AG10803 (cell line): ENCODE data around the gene SIGLEC7.
"Not testable (repeated sequence)": the region's sequence is repeated elsewhere in the genome, so short reads cannot be mapped to it uniquely, and the experiment has no call there.

Experiments
- DNase-seq: peaks from one replicate; pipeline ENCODE4 v3.0.0; 2010; ENCODE audit warnings: low read depth
- H3K4me3 ChIP-seq: 2 replicates; pipeline ENCODE4 v1.5.1; 2011; ENCODE audit warnings: mild to moderate bottlenecking, low read length, control low read depth
- CTCF ChIP-seq: conservative IDR thresholded peaks from 2 replicates; pipeline ENCODE4 v1.5.1; 2011; ENCODE audit warnings: mild to moderate bottlenecking, low read length, control low read depth, inconsistent platforms

The SIGLEC7 gene

GRCh38 chr19:51168564-51169282 lies 26.6 kb downstream of the SIGLEC7 start:
- no peak for TF ChIP-seq CTCF
- no peak overlapping the region for H3K4me3 ChIP-seq
- no peak for DNase-seq

- peak; percentile 68 for DNase-seq
- not testable (repeated sequence) for H3K4me3 ChIP-seq
- TF ChIP-seq CTCF, result peak; percentile 78
Measured at GRCh38 chr19:51169283-51169918, 27.3 kb downstream of the SIGLEC7 start.

GRCh38 chr19:51172223-51172622 lies 30.1 kb downstream of the SIGLEC7 start:
- no peak overlapping the region for H3K4me3 ChIP-seq
- TF ChIP-seq CTCF, result no peak
- DNase-seq, result no peak

GRCh38 chr19:51173681-51174080 lies 31.6 kb downstream of the SIGLEC7 start:
- no peak overlapping the region for H3K4me3 ChIP-seq
- TF ChIP-seq CTCF, result no peak
- DNase-seq, result no peak

- H3K4me3 ChIP-seq, result no peak overlapping the region
- no peak for DNase-seq
- no peak for TF ChIP-seq CTCF
Measured at GRCh38 chr19:51179256-51179655, 37.2 kb downstream of the SIGLEC7 start.

- DNase-seq, result no peak
- TF ChIP-seq CTCF, result no peak
- H3K4me3 ChIP-seq, result no peak overlapping the region
Measured at GRCh38 chr19:51181377-51181912, 39.3 kb downstream of the SIGLEC7 start.
